HL-60 (cell line): ENCODE results near the gene DAAM2.

Experiments
- DNase-seq, 2 experiments: peaks; one replicate each; pipeline ENCODE4 v3.0.0-alpha.2; 2010 to 2020; ENCODE audit warnings: low read depth in 1 of 2, low spot score in 1 of 2
- H3K27ac ChIP-seq: fragments of 250-450 bp; sonication (Bioruptor Pico); replicated peaks from 2 replicates; pipeline ENCODE4 v1.5.1; 2020; ENCODE audit warnings: mild to moderate bottlenecking, moderate library complexity
- H3K27me3 ChIP-seq: fragments of 250-450 bp; sonication (Bioruptor Pico); 2 replicates; pipeline ENCODE4 v1.5.1; 2021; ENCODE audit warnings: mild to moderate bottlenecking, moderate library complexity; ENCODE audit not compliant: insufficient read depth, poor library complexity, severe bottlenecking
- H3K4me3 ChIP-seq: replicated peaks from 2 replicates; pipeline ENCODE4 v1.5.1; 2011; ENCODE audit warnings: mild to moderate bottlenecking, control low read depth, low read length; ENCODE audit not compliant: insufficient read depth
- CTCF ChIP-seq: IDR thresholded peaks from one replicate; pipeline ENCODE4 v1.5.1; 2011; ENCODE audit warnings: low read length, control low read depth, inconsistent platforms; ENCODE audit not compliant: insufficient read depth
- GABPA ChIP-seq: IDR thresholded peaks from 2 replicates; pipeline ENCODE4 v1.6.1; 2012; ENCODE audit warnings: low read depth
- POLR2AphosphoS5 ChIP-seq: IDR thresholded peaks from 2 replicates; pipeline ENCODE4 v1.6.1; 2012; ENCODE audit warnings: low read depth
- REST ChIP-seq: IDR thresholded peaks from 2 replicates; pipeline ENCODE4 v1.6.1; 2012; ENCODE audit warnings: low read depth; ENCODE audit not compliant: insufficient replicate concordance
- SPI1 ChIP-seq: IDR thresholded peaks from 2 replicates; pipeline ENCODE4 v1.6.1; 2012; ENCODE audit warnings: low read depth, mild to moderate bottlenecking, borderline replicate concordance

The DAAM2 gene

GRCh38 chr6:39915866-39916265, 123.7 kb downstream of the DAAM2 start:
- no peak for DNase-seq
- Histone ChIP-seq H3K27ac (no peak overlapping the region), H3K4me3 (no peak overlapping the region), H3K27me3 (no peaks in the 10 kb centered on the region)
- no peak for TF ChIP-seq SPI1
- no peak for TF ChIP-seq CTCF
- TF ChIP-seq GABPA, result no peak
- TF ChIP-seq POLR2AphosphoS5, result no peak
- TF ChIP-seq REST, result no peak

DNA sequence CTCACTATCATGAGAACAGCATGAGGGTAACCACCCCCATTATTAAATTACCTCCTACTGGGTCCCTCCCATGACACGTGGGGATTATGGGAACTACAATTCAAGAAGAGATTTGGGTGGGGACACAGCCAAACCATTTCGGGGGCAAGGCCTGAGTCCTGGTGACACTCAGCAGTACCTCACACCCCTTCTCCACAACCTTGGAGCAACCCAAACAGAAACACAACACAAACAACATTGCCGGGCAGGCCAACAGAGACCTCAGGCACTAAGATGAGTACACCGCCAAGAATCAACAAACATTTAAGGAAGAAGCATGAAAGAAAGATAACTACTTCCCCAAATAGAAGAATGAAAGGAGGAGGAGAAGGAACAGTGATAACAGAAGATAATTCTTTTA, 125.2 kb downstream of the DAAM2 start:
- Histone ChIP-seq H3K4me3 (no peak overlapping the region), H3K27me3 (no peaks in the 10 kb centered on the region), H3K27ac (no peak overlapping the region)
- no peak for DNase-seq
- TF ChIP-seq POLR2AphosphoS5, result no peak
- TF ChIP-seq SPI1, result no peak
- TF ChIP-seq REST, result no peak
- no peak for TF ChIP-seq CTCF
- TF ChIP-seq GABPA, result no peak

GRCh38 chr6:39917981-39918380, 125.8 kb downstream of the DAAM2 start:
- no peak for DNase-seq
- TF ChIP-seq SPI1 (no peak), GABPA (no peak), REST (no peak), CTCF (no peak), POLR2AphosphoS5 (no peak)
- no peak overlapping the region for H3K4me3 ChIP-seq
- H3K27ac ChIP-seq, result no peak overlapping the region
- no peaks in the 10 kb centered on the region for H3K27me3 ChIP-seq
